Aortic smooth muscle cell (primary cell): ENCODE measurements around the gene SIL1. TPM values are rescaled to one million over a fixed set of nuclear protein-coding genes. Genes with fewer than 3 reads are reported as not detected.

Experiments used
- total RNA-seq: library from RNA; depleted of rRNA; stranded (reverse); fragments of >200 nt; gene quantifications from 2 replicates; pipeline ENCODE4 v1.2.3, GENCODE V29; 2014

Gene SIL1
- total RNA-seq: 83.8 and 86.5 TPM in 2 replicates

DNA sequence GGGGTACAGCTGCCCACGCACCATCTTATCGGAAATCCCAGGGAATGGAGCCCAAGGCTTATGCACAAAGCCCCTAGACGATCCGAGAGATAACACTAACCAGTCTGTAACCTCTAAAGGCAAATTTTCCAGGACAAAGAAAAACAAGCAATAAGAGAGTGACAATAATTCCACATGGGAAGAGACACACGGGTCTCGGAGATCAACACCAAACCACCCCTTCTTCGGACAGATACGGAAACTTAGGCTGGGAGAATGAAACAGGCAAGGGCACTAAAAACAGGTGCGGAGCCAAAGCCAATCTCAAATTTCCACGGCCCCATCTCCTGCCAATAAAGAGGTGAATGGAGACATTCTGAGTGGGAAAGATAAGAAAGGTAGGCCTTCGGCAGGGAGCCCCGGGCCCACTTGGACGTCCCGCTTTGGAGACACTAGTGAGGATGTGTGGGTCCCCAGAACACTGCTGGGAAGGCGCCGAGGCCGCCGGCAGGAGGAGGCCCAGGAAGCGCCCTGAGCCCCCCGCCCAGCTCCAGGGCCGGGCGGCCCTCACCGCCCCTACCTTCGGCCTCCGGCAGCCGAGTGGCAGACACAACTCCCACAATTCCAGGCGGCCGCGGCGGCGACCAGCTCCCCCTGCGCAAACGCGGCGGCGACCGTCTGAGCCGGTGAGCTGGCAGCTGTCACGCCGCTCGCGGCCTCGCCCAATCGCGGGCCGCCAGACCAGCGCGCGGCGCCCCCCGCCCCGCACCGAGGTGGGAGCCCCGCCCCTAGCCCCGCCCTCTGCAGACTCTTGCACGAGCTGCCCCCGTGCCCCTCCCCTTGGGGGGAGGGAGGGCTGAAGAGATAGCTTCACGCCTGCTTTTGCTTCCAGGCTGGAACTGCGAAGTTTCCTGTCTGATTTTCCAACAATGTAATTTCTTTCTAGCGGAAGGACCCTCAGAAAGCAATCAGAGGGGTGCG lies at the start of gene SIL1:
Gene SIL1 (minus strand): TSS at position 659 of the 960 bp plus-strand sequence. CDS start 70,525 bp downstream, outside the sequence.

Other genes starting within 250 kb of the SIL1 start
- 214 and 265 TPM in 2 replicates for gene MATR3, start 95.4 kb upstream of the SIL1 start, total RNA-seq
- gene PAIP2, start 143.5 kb upstream of the SIL1 start, total RNA-seq: 54.9 and 65.0 TPM in 2 replicates
- gene SLC23A1, start 184.9 kb upstream of the SIL1 start, total RNA-seq: not detected in 2 replicates
- 0.13 TPM in 1 of 2 replicates, not detected in the other for gene MZB1, start 191.5 kb upstream of the SIL1 start, total RNA-seq
- gene PROB1, start 196.7 kb upstream of the SIL1 start, total RNA-seq: 0.31 and 0.40 TPM in 2 replicates
- gene SPATA24, start 205.7 kb upstream of the SIL1 start, total RNA-seq: 7.0 and 9.6 TPM in 2 replicates
- 6.2 and 6.9 TPM in 2 replicates for gene DNAJC18, start 241.2 kb upstream of the SIL1 start, total RNA-seq